H1 (cell line): ENCODE measurements around the gene LENG1. TPM values are rescaled to one million over a fixed set of nuclear protein-coding genes. Genes with fewer than 3 reads are reported as not detected.
A peak's percentile ranks its signal among the peaks of the same experiment; 100 is the strongest.

ENCODE experiments used
- CTCF ChIA-PET: fragments of 300-600 bp; sonication (Branson Sonifier 250); formaldehyde crosslinking; loops from one replicate; lab custom pipeline; 2021; ENCODE audit not compliant: partially characterized antibody; lab: Charles Lee
- POLR2A ChIA-PET: fragments of 300-600 bp; sonication (Branson Sonifier 250); formaldehyde crosslinking; loops from one replicate; lab custom pipeline; 2021; ENCODE audit warnings: inconsistent platforms; ENCODE audit not compliant: partially characterized antibody; lab: Charles Lee
- DNase-seq, 2 experiments: peaks; one replicate each; pipeline versions ENCODE4 v3.0.0 to v3.0.0-alpha.2; 2010 to 2022; ENCODE audit warnings: low spot score in 2 of 2, low read depth in 1 of 2, mixed read lengths in 1 of 2
- FAIRE-seq: peaks from 2 replicates; lab custom pipeline; 2011; peaks lifted over from hg19 to GRCh38; lab: Jason Lieb, UNC
- H2AFZ ChIP-seq: 2 replicates; pipeline ENCODE4 v1.8.1; 2012; ENCODE audit warnings: low read length, inconsistent platforms
- H2AK5ac ChIP-seq: 2 replicates; pipeline ENCODE4 v1.6.1; 2013; ENCODE audit warnings: low read depth, low read length
- H2BK120ac ChIP-seq: replicated peaks from 2 replicates; pipeline ENCODE3; 2013; ENCODE audit warnings: low read depth, low read length, inconsistent platforms
- H2BK12ac ChIP-seq: 2 replicates; pipeline ENCODE4 v1.6.1; 2013; ENCODE audit warnings: low read depth, low read length
- H2BK15ac ChIP-seq: 2 replicates; pipeline ENCODE4 v1.6.1; 2013; ENCODE audit warnings: low read length
- H2BK20ac ChIP-seq: 2 replicates; pipeline ENCODE4 v1.6.1; 2013; ENCODE audit warnings: low read length
- H2BK5ac ChIP-seq: 2 replicates; pipeline ENCODE4 v1.6.1; 2013; ENCODE audit warnings: low read depth, low read length
- H3K14ac ChIP-seq: 2 replicates; pipeline ENCODE4 v1.6.1; 2013; ENCODE audit warnings: inconsistent platforms; ENCODE audit not compliant: insufficient read length
- H3K18ac ChIP-seq: 2 replicates; pipeline ENCODE4 v1.6.1; 2013; ENCODE audit warnings: low read length; ENCODE audit errors: extremely low read depth
- H3K23ac ChIP-seq: 2 replicates; pipeline ENCODE4 v1.6.1; 2013; ENCODE audit warnings: inconsistent platforms; ENCODE audit not compliant: insufficient read length
- H3K23me2 ChIP-seq: 2 replicates; pipeline ENCODE4 v1.6.1; 2013; ENCODE audit warnings: low read depth, low read length
- H3K27ac ChIP-seq: 2 replicates; pipeline ENCODE4 v1.6.1; 2011; ENCODE audit warnings: low read depth, low read length, inconsistent platforms
- H3K27me3 ChIP-seq, 4 experiments: replicated peaks in 1 of 4; 1 replicate in 1 of 4; 2 replicates in 3 of 4; pipeline versions ENCODE4 v1.6.1 to v1.8.1; 2011 to 2013; ENCODE audit warnings: low read length in 3 of 4, mild to moderate bottlenecking in 3 of 4, inconsistent platforms in 2 of 4, mixed read lengths in 2 of 4, moderate library complexity in 1 of 4; ENCODE audit not compliant: control insufficient read depth in 3 of 4, insufficient read depth in 3 of 4; ENCODE audit errors: extremely low read depth in 1 of 4
- H3K36me3 ChIP-seq, 4 experiments: 2 replicates each; pipeline versions ENCODE4 v1.6.1 to v1.8.1; 2011 to 2013; ENCODE audit warnings: mild to moderate bottlenecking in 4 of 4, low read length in 3 of 4, moderate library complexity in 2 of 4, control low read depth in 1 of 4, inconsistent platforms in 1 of 4; ENCODE audit not compliant: insufficient read depth in 4 of 4, control insufficient read depth in 2 of 4
- H3K4ac ChIP-seq: replicated peaks from 2 replicates; pipeline ENCODE3; 2013; ENCODE audit warnings: low read length, low read depth, mixed read lengths, inconsistent platforms; ENCODE audit not compliant: insufficient read length
- H3K4me1 ChIP-seq, 4 experiments: replicated peaks in 1 of 4; 1 replicate in 1 of 4; 2 replicates in 3 of 4; pipeline versions ENCODE4 v1.6.1 to v1.8.1; 2011 to 2013; ENCODE audit warnings: low read length in 3 of 4, inconsistent platforms in 2 of 4, mixed read lengths in 1 of 4; ENCODE audit not compliant: insufficient read depth in 4 of 4, control insufficient read depth in 3 of 4
- H3K4me2 ChIP-seq, 2 experiments: 2 replicates each; pipeline versions ENCODE4 v1.6.1 to v1.8.1; 2011 to 2013; ENCODE audit warnings: low read depth in 2 of 2, low read length in 2 of 2, control low read depth in 1 of 2, inconsistent platforms in 1 of 2, mild to moderate bottlenecking in 1 of 2; ENCODE audit not compliant: insufficient read depth in 1 of 2
- H3K4me3 ChIP-seq, 4 experiments: fragments of 200-600, 300-600 bp in 1 of 4; sonication (generic), shearing (Covaris generic), sonication (Bioruptor Twin) in 1 of 4; 2 replicates each; pipeline versions ENCODE4 v1.5.1 to v1.8.1; 2011 to 2016; ENCODE audit warnings: low read length in 4 of 4, low read depth in 3 of 4, control low read depth in 2 of 4, inconsistent platforms in 2 of 4, mild to moderate bottlenecking in 2 of 4, mixed read lengths in 1 of 4, moderate library complexity in 1 of 4; ENCODE audit not compliant: insufficient read depth in 2 of 4; ENCODE audit errors: extremely low read depth in 1 of 4
- H3K56ac ChIP-seq: replicated peaks from 2 replicates; pipeline ENCODE3; 2013; ENCODE audit warnings: low read depth, mild to moderate bottlenecking, mixed read lengths, low read length, inconsistent platforms; ENCODE audit not compliant: insufficient read length
- H3K79me1 ChIP-seq: 2 replicates; pipeline ENCODE4 v1.6.1; 2013; ENCODE audit warnings: low read depth, low read length, control low read depth
- H3K79me2 ChIP-seq, 2 experiments: 2 replicates each; pipeline versions ENCODE4 v1.6.1 to v1.8.1; 2012 to 2013; ENCODE audit warnings: low read length in 2 of 2, mild to moderate bottlenecking in 2 of 2, inconsistent platforms in 1 of 2; ENCODE audit not compliant: insufficient read depth in 2 of 2, control insufficient read depth in 1 of 2
- H3K9ac ChIP-seq, 4 experiments: replicated peaks in 1 of 4; 1 replicate in 1 of 4; 2 replicates in 3 of 4; pipeline versions ENCODE4 v1.6.1 to v1.8.1; 2011 to 2013; ENCODE audit warnings: low read depth in 3 of 4, low read length in 3 of 4, control low read depth in 2 of 4, mild to moderate bottlenecking in 2 of 4, moderate library complexity in 2 of 4, inconsistent platforms in 1 of 4; ENCODE audit errors: extremely low read depth in 1 of 4
- H3K9me3 ChIP-seq, 2 experiments: 2 replicates each; pipeline versions ENCODE4 v1.6.1 to v1.8.1; 2012 to 2013; ENCODE audit warnings: mild to moderate bottlenecking in 2 of 2, moderate library complexity in 2 of 2, control low read depth in 1 of 2, inconsistent platforms in 1 of 2, low read depth in 1 of 2, low read length in 1 of 2, mixed read lengths in 1 of 2; ENCODE audit not compliant: insufficient read depth in 2 of 2
- H4K20me1 ChIP-seq, 2 experiments: replicated peaks in 1 of 2; 2 replicates each; pipeline versions ENCODE3 to v1.8.1; 2011 to 2013; ENCODE audit warnings: inconsistent platforms in 2 of 2, low read length in 2 of 2, mild to moderate bottlenecking in 1 of 2; ENCODE audit not compliant: insufficient read depth in 2 of 2, control insufficient read depth in 1 of 2
- H4K5ac ChIP-seq: 2 replicates; pipeline ENCODE4 v1.6.1; 2013; ENCODE audit warnings: low read length, low read depth, mixed read lengths, inconsistent platforms; ENCODE audit not compliant: insufficient read length
- H4K8ac ChIP-seq: 2 replicates; pipeline ENCODE4 v1.8.0; 2013; ENCODE audit warnings: mild to moderate bottlenecking, moderate library complexity, low read length, inconsistent platforms; ENCODE audit not compliant: insufficient read depth; ENCODE audit errors: extremely low read depth
- H4K91ac ChIP-seq: replicated peaks from 2 replicates; pipeline ENCODE3; 2013; ENCODE audit warnings: low read length, mixed read lengths, inconsistent platforms; ENCODE audit not compliant: insufficient read length
- POLR2A ChIP-seq, 2 experiments: IDR thresholded peaks; 1 replicate in 1 of 2; 2 replicates in 1 of 2; pipeline ENCODE4 v1.6.1; 2011; ENCODE audit warnings: low read depth in 2 of 2, low read length in 2 of 2, mild to moderate bottlenecking in 2 of 2; ENCODE audit errors: control extremely low read depth in 1 of 2
- RNF2 ChIP-seq: fragments of 200-900, 300-1000 bp; sonication (generic); IDR thresholded peaks from 2 replicates; pipeline ENCODE4 v1.7.1; 2016; ENCODE audit warnings: borderline replicate concordance, low read depth, mild to moderate bottlenecking, antibody characterized with exemption, low read length; ENCODE audit not compliant: poor library complexity, severe bottlenecking; ENCODE audit errors: missing control alignments
- WGBS, 2 experiments: shearing (Covaris generic) in 1 of 2; methylation state at CpG; one replicate each; pipeline versions ENCODE4 v1.1.6 to v1.1.7; 2013 to 2015; ENCODE audit warnings: low lambda C conversion rate in 2 of 2, mixed read lengths in 2 of 2, inconsistent platforms in 1 of 2, low coverage in 1 of 2, missing lambda C conversion rate in 1 of 2; ENCODE audit not compliant: insufficient replicate concordance in 2 of 2, insufficient coverage in 1 of 2, insufficient read length in 1 of 2; ENCODE audit errors: extremely low coverage in 1 of 2, missing lambda C conversion rate in 1 of 2; 5-methylcytosine and 5-hydroxymethylcytosine counted together
- polyA plus RNA-seq, 7 experiments: library from polyadenylated mRNA; depleted of rRNA in 3 of 7; stranded (reverse) in 5 of 7; unstranded in 2 of 7; fragments of >200 nt in 5 of 7; fragments of 200-250 nt in 2 of 7; gene quantifications; 1 replicate in 5 of 7; 2 replicates in 1 of 7; 4 replicates in 1 of 7; pipeline versions ENCODE4 v1.2.1 to v1.2.3, GENCODE V29; 2011 to 2013; ENCODE audit warnings: missing spikeins in 2 of 7, mixed read lengths in 2 of 7
- total RNA-seq: library from RNA; stranded (reverse); fragmentation: NEBNext Ultra II Directional; extraction: Animal tissue kit (Norgen Biotek cat#: 25700); gene quantifications from 2 replicates; pipeline ENCODE4 v1.2.1, GENCODE V29; 2021

LENG1 gene
- total and polyA plus RNA-seq, 2 of the 8 experiments (the other 6 are each of a cell fraction or from before 2014, with no cell fraction given): 1.2 to 4.4 TPM

DNA sequence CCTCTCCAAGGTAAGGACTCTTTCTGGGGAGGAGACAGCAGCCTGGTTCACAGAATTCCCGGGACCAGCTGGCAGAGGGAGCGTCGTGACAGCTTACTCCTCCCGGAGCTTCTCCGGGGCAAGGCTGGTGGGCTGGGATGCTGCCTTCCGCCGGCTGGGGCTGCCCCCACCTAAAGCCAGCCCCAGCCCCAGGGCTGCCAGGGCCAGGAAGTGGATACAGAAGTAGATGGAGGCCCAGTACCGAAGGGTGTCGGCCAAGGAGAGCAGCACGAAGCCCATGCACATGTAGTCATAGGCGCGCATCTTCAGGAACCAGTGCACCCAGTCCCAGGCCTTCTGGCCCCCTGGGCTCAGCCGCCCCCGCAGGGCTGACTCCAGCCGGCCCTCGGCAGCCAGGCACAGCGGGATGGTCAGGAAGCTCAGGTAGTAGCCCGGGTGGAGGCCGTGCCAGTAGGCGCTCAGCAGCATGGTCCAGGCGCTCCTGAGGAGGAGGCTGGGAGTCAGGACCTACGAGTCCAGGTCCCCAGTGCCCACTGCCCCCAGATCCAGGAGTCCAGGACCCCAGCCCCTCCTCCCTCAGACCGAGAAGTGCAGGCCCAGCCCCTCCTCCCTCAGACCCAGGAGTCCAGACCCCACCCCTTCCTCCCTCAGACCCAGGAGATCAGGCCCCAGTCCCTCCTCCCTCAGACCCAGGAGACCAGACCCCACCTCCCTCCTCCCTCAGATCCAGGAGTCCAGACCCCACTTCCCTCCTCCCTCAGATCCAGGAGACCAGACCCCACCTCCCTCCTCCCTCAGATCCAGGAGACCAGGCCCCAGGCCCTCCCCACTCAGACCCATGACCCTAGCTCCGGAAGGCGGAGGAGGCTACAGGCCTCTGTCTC lies 14.7 kb upstream of the LENG1 start:
- Histone ChIP-seq H2BK120ac (no peak overlapping the region), H3K4me3 (no peak overlapping the region), H3K9ac (no peak overlapping the region), H2BK20ac (no peak overlapping the region), H3K9me3 (no peaks in the 10 kb centered on the region), H3K4me1 (peaks cover 0 to 7% (median 3%) of the 10 kb centered on the region in 4 experiments; a peak in 6 of 7 replicates), H3K4me2 (no peak overlapping the region; a peak in 1 of 4 replicates), H3K4ac (no peak overlapping the region), H2AK5ac (no peak overlapping the region), H2BK15ac (no peak overlapping the region), H2AFZ (no peak overlapping the region), H4K8ac (no peak overlapping the region), H3K27ac (no peak overlapping the region), H3K36me3 (peaks cover 0 to 3% (median 0%) of the 10 kb centered on the region in 4 experiments; a peak in 3 of 8 replicates), H3K18ac (no peak overlapping the region), H2BK12ac (no peak overlapping the region), H4K5ac (no peak overlapping the region), H3K14ac (no peak overlapping the region), H3K23me2 (no peaks in the 10 kb centered on the region; the same call in 1 of the 2 replicates), H4K91ac (no peak overlapping the region), H2BK5ac (no peak overlapping the region), H3K27me3 (no peaks in the 10 kb centered on the region), H3K23ac (no peak overlapping the region), H3K79me2 (no peaks in the 10 kb centered on the region), H3K79me1 (no peaks in the 10 kb centered on the region), H4K20me1 (peaks cover 7 to 9% of the 10 kb centered on the region in 2 experiments), H3K56ac (no peak overlapping the region)
- no peak for DNase-seq
- WGBS, 2 experiments: 91% methylated on average over 20 of the region's 25 CpGs; no CpG with 5 or more reads in 1 of the 2 experiments
- POLR2A ChIA-PET: interaction anchor here (0.7 to 6.7 kb wide), 14 partner anchors 9 to 242 kb away, joined by 3 to 55 read pairs (median 6); partner anchors contain the start of genes CNOT3, LENG1, MBOAT7 and RPS9
- FAIRE-seq: no peak
- CTCF ChIA-PET: interaction anchor here (0.6 to 2.6 kb wide), 8 partner anchors 10 to 1286 kb away, joined by 3 to 8 read pairs (median 6); partner anchors contain the start of genes LENG1 and RPS9
- peak in 1 of 2 experiments; percentile 47; a peak in 1 of 3 replicates for TF ChIP-seq POLR2A (IDR thresholded peaks at IDR 0.05; ENCODE audit: control extremely low read depth in 1 of 2, low read depth in 2 of 2, low read length in 2 of 2)
- TF ChIP-seq RNF2: no peak
- TF ChIP-seq, all 59 proteins: peak for 1
